ENCODE results near the gene TOP1.

- TF ChIP-seq POLR2AphosphoS5 (IDR thresholded peaks at IDR 0.05; ENCODE audit: insufficient read depth in 1 of 2, low read depth in 1 of 2) (no peak), CTCF (IDR thresholded peaks at IDR 0.05) (no peak), POLR2A (IDR thresholded peaks at IDR 0.05) (no peak)
Measured at GRCh38 chr20:41014561-41015088, 14.0 kb upstream of the TOP1 start.

Measured in vagina (tissue), 2 donors.